ENCODE results near the gene DDA1. TPM values are rescaled to one million over a fixed set of nuclear protein-coding genes. Genes with fewer than 3 reads are reported as not detected.

The DDA1 gene
- total and polyA plus RNA-seq, 10 of the 15 experiments (the other 5 are each of a cell fraction or from before 2014, with no cell fraction given): 0.76 to 71.0 (median 39.4) TPM

DNA sequence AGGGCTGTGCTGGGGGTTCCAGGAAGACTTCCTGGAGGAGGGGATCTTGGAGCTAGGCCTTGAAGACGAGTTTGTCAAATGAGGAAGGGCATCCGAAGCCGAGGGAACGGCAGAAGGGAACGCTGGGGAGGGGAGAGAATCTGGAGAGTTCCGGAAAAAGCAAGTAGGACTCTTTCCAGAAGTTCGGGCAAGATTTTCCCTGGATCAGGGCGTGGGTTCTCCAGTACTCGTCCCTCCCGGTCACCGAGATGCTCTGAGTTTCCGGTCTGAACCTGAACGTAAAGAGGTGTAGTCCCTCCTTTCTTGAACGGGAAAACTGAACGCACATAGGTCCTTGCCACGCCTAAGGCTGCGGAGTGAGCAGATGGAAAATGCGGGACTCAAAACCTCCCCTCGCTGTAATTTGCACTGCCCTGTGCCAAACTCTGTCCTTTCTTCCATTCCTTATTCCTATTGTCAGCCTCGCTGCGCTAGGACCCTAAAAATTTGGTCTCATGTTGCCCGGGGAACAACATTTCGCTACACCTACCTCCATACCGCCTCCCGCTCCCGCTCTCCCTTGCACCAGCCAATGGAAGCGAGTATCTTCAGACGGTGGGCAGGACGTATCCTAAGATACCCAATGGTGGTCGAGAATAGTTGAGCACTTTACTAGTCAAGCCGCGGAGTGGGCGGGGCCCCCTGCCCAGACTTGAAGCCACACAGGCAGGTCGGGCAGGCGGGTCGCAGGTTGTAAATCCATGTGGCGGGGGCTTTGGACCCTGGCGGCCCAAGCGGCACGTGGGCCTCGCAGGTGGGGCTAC is 27.7 kb downstream of the DDA1 start, which contains the start of gene GTPBP3 (continued):
- TF ChIP-seq SUPT20H (IDR thresholded peaks at IDR 0.05; ENCODE audit: borderline replicate concordance, control insufficient read depth, low read depth, low read length) (no peak), RELA (IDR thresholded peaks at IDR 0.05; ENCODE audit: borderline replicate concordance, partially characterized antibody) (no peak), NR2C1 (IDR thresholded peaks at IDR 0.05) (peak; percentile 81), CBX3 (IDR thresholded peaks at IDR 0.05; ENCODE audit: borderline replicate concordance, low read depth) (no peak), SREBF2 (IDR thresholded peaks at IDR 0.05; ENCODE audit: low read length) (no peak), GABPA (IDR thresholded peaks at IDR 0.05; ENCODE audit: low read depth) (peak; percentile 93), MYC (IDR thresholded peaks at IDR 0.05; ENCODE audit: insufficient read depth, insufficient read length, insufficient replicate concordance, low read length, severe bottlenecking) (peak; percentile 82), NKRF (conservative IDR thresholded peaks at IDR 0.05) (peak; percentile 45; the same call in 1 of the 2 replicates), IKZF2 (IDR thresholded peaks at IDR 0.05) (peak; percentile 96 to 97), ZNF207 (IDR thresholded peaks at IDR 0.05; ENCODE audit: borderline replicate concordance) (peak; percentile 86; the same call in 1 of the 2 replicates), BHLHE40 (IDR thresholded peaks at IDR 0.05; ENCODE audit: borderline replicate concordance in 1 of 2, low read depth in 2 of 2, low read length in 1 of 2) (0 out of 4 replicates have a peak, but pooled peaks have one; percentile 7 to 60), SIX5 (IDR thresholded peaks at IDR 0.05; ENCODE audit: low read depth, low read length, severe bottlenecking) (peak; percentile 73), RUNX3 (IDR thresholded peaks at IDR 0.05; ENCODE audit: low read length) (peak; percentile 62), BMI1 (IDR thresholded peaks at IDR 0.05; ENCODE audit: borderline replicate concordance) (no peak), SKIL (IDR thresholded peaks at IDR 0.05; ENCODE audit: low read depth, poor library complexity, severe bottlenecking) (peak; percentile 85)
- TF ChIP-seq, protein P1, sequence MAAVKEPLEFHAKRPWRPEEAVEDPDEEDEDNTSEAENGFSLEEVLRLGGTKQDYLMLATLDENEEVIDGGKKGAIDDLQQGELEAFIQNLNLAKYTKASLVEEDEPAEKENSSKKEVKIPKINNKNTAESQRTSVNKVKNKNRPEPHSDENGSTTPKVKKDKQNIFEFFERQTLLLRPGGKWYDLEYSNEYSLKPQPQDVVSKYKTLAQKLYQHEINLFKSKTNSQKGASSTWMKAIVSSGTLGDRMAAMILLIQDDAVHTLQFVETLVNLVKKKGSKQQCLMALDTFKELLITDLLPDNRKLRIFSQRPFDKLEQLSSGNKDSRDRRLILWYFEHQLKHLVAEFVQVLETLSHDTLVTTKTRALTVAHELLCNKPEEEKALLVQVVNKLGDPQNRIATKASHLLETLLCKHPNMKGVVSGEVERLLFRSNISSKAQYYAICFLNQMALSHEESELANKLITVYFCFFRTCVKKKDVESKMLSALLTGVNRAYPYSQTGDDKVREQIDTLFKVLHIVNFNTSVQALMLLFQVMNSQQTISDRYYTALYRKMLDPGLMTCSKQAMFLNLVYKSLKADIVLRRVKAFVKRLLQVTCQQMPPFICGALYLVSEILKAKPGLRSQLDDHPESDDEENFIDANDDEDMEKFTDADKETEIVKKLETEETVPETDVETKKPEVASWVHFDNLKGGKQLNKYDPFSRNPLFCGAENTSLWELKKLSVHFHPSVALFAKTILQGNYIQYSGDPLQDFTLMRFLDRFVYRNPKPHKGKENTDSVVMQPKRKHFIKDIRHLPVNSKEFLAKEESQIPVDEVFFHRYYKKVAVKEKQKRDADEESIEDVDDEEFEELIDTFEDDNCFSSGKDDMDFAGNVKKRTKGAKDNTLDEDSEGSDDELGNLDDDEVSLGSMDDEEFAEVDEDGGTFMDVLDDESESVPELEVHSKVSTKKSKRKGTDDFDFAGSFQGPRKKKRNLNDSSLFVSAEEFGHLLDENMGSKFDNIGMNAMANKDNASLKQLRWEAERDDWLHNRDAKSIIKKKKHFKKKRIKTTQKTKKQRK (IDR thresholded peaks at IDR 0.05; ENCODE audit: low read depth, low read length): peak; percentile 56
- TF ChIP-seq, protein P2, sequence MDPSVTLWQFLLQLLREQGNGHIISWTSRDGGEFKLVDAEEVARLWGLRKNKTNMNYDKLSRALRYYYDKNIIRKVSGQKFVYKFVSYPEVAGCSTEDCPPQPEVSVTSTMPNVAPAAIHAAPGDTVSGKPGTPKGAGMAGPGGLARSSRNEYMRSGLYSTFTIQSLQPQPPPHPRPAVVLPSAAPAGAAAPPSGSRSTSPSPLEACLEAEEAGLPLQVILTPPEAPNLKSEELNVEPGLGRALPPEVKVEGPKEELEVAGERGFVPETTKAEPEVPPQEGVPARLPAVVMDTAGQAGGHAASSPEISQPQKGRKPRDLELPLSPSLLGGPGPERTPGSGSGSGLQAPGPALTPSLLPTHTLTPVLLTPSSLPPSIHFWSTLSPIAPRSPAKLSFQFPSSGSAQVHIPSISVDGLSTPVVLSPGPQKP (IDR thresholded peaks at IDR 0.05; ENCODE audit: low read depth, low read length): peak; percentile 76; the same call in 1 of the 2 replicates
- TF ChIP-seq, protein P3, sequence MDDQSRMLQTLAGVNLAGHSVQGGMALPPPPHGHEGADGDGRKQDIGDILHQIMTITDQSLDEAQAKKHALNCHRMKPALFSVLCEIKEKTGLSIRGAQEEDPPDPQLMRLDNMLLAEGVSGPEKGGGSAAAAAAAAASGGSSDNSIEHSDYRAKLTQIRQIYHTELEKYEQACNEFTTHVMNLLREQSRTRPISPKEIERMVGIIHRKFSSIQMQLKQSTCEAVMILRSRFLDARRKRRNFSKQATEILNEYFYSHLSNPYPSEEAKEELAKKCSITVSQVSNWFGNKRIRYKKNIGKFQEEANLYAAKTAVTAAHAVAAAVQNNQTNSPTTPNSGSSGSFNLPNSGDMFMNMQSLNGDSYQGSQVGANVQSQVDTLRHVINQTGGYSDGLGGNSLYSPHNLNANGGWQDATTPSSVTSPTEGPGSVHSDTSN (IDR thresholded peaks at IDR 0.05; ENCODE audit: insufficient replicate concordance, low read depth, low read length): peak; percentile 16

All from GM12878 (cell line).